GM12878 (cell line): ENCODE results near the gene CD52. TPM values are rescaled to one million over a fixed set of nuclear protein-coding genes. Genes with fewer than 3 reads are reported as not detected.

ENCODE experiments used
- ATAC-seq: fragments of 200-7000 bp; cut with Tn5 transposase; 3 replicates; pipeline ENCODE4 v1.9.1; 2020; ENCODE audit warnings: mild to moderate bottlenecking, moderate library complexity
- BruUV-seq: library from RNA; stranded (reverse); fragments of 400-500 nt; replicated peaks from 2 replicates; lab custom pipeline; 2021; lab: Mats Ljungman, UMichigan
- CTCF ChIA-PET: fragments of 300-600 bp; sonication (Branson Sonifier 250); formaldehyde crosslinking; extraction: SDS; loops from one replicate; lab custom pipeline; 2021; ENCODE audit warnings: inconsistent platforms; lab: Yijun Ruan, JAX
- POLR2A ChIA-PET: fragments of 350-600 bp; formaldehyde crosslinking; extraction: SDS; loops from one replicate; lab custom pipeline; 2021; ENCODE audit warnings: inconsistent platforms; lab: Charles Lee
- RAD21 ChIA-PET: fragments of 300-600 bp; sonication (Branson Sonifier 250); formaldehyde crosslinking; loops from one replicate; lab custom pipeline; 2023; ENCODE audit warnings: antibody characterized with exemption; ENCODE audit not compliant: unreplicated experiment; lab: Charles Lee
- SMC1A ChIA-PET: fragments of 300-600 bp; sonication (Branson Sonifier 250); formaldehyde crosslinking; loops from one replicate; lab custom pipeline; 2023; ENCODE audit not compliant: unreplicated experiment, uncharacterized antibody; lab: Charles Lee
- DNase-seq: peaks from one replicate; pipeline ENCODE4 v3.0.0-alpha.2; 2011; ENCODE audit warnings: low read depth, low spot score
- FAIRE-seq: peaks from 3 replicates; lab custom pipeline; 2011; peaks lifted over from hg19 to GRCh38; lab: Jason Lieb, UNC
- H2AFZ ChIP-seq: 2 replicates; pipeline ENCODE4 v1.6.0; 2011; ENCODE audit warnings: low read depth, low read length, control low read depth; ENCODE audit not compliant: control insufficient read depth
- H3K27ac ChIP-seq: 2 replicates; pipeline ENCODE4 v1.5.1; 2011; ENCODE audit warnings: control low read depth; ENCODE audit not compliant: control insufficient read depth, insufficient read depth
- H3K27me3 ChIP-seq, 2 experiments: replicated peaks in 1 of 2; 2 replicates each; pipeline versions ENCODE4 v1.6.0 to v1.6.1; 2011; ENCODE audit warnings: low read length in 1 of 2; ENCODE audit not compliant: control insufficient read depth in 2 of 2, insufficient read depth in 2 of 2
- H3K36me3 ChIP-seq, 2 experiments: 2 replicates each; pipeline ENCODE4 v1.5.1; 2011; ENCODE audit warnings: low read length in 1 of 2; ENCODE audit not compliant: control insufficient read depth in 2 of 2, insufficient read depth in 2 of 2
- H3K4me1 ChIP-seq: 2 replicates; pipeline ENCODE4 v1.6.1; 2011; ENCODE audit warnings: mild to moderate bottlenecking, low read length, moderate library complexity, mixed read lengths; ENCODE audit not compliant: control insufficient read depth, insufficient read depth
- H3K4me2 ChIP-seq: 2 replicates; pipeline ENCODE4 v1.6.0; 2011; ENCODE audit warnings: control low read depth; ENCODE audit not compliant: control insufficient read depth, insufficient read depth
- H3K4me3 ChIP-seq: fragments of 200-600 bp; sonication (generic); 2 replicates; pipeline ENCODE4 v1.5.1; 2016
- H3K79me2 ChIP-seq: 2 replicates; pipeline ENCODE4 v1.6.0; 2011; ENCODE audit warnings: low read length; ENCODE audit not compliant: control insufficient read depth, insufficient read depth
- H3K9ac ChIP-seq: 2 replicates; pipeline ENCODE4 v1.8.0; 2011; ENCODE audit warnings: low read length, control low read depth, mixed read lengths; ENCODE audit not compliant: control insufficient read depth, insufficient read depth
- H3K9me3 ChIP-seq: replicated peaks from 3 replicates; pipeline ENCODE4 v1.5.1; 2011; ENCODE audit warnings: mild to moderate bottlenecking, low read length; ENCODE audit not compliant: control insufficient read depth, insufficient read depth
- H4K20me1 ChIP-seq: 2 replicates; pipeline ENCODE4 v1.6.0; 2011; ENCODE audit not compliant: control insufficient read depth, insufficient read depth
- CBX5 ChIP-seq: sonication (generic); IDR thresholded peaks from 2 replicates; pipeline ENCODE4 v1.6.1; 2016; ENCODE audit warnings: low read depth, moderate library complexity, mild to moderate bottlenecking, inconsistent platforms
- ESRRA ChIP-seq: IDR thresholded peaks from 2 replicates; pipeline ENCODE4 v1.6.1; 2012; ENCODE audit warnings: mild to moderate bottlenecking, low read length, improper control_type of control experiment
- MTA2 ChIP-seq: fragments of 450-650 bp; IDR thresholded peaks from 2 replicates; pipeline ENCODE4 v1.6.1; 2016; ENCODE audit warnings: low read depth, mild to moderate bottlenecking, moderate library complexity
- NBN ChIP-seq: fragments of 450-650 bp; IDR thresholded peaks from 2 replicates; pipeline ENCODE4 v1.6.1; 2016
- PBX3 ChIP-seq: IDR thresholded peaks from 2 replicates; pipeline ENCODE4 v1.6.1; 2011; ENCODE audit warnings: mild to moderate bottlenecking, low read depth, low read length, moderate library complexity; ENCODE audit not compliant: insufficient replicate concordance
- WGBS: methylation state at CpG from one replicate; pipeline ENCODE4 v1.1.6; 2016; ENCODE audit warnings: low lambda C conversion rate; ENCODE audit not compliant: insufficient replicate concordance, insufficient coverage; ENCODE audit errors: missing lambda C conversion rate; 5-methylcytosine and 5-hydroxymethylcytosine counted together
- in situ Hi-C: fragments of 300-500 bp; cut with MboI; formaldehyde crosslinking; loops from 9 replicates; pipeline ENCODE4 v1.14.3; 2018; ENCODE audit warnings: mixed read lengths
- intact Hi-C: fragments of 100-400 bp; cut with micrococcal nuclease; formaldehyde crosslinking; loops from one replicate; pipeline ENCODE4 v1.14.2; 2022; ENCODE audit not compliant: unreplicated experiment
- polyA plus RNA-seq, 11 experiments: library from polyadenylated mRNA; depleted of rRNA in 4 of 11; unstranded in 6 of 11; stranded (reverse) in 5 of 11; fragments of >200 nt; fragmentation: Nextera tagmentation in 4 of 11; fragmentation: Illumina TruSeq in 1 of 11; extraction: Ambion mirVana in 4 of 11; extraction: Trizol in 1 of 11; gene quantifications; 1 replicate in 1 of 11; 2 replicates in 10 of 11; pipeline versions ENCODE4 v1.2.1 to v1.2.3, GENCODE V29; 2011 to 2016; ENCODE audit warnings: inconsistent platforms in 2 of 11, missing spikeins in 2 of 11, low read depth in 1 of 11
- total RNA-seq, 4 experiments: library from RNA; depleted of rRNA in 3 of 4; stranded (reverse); fragments of >200 nt in 3 of 4; fragmentation: Illumina TruSeq in 1 of 4; extraction: Trizol in 1 of 4; gene quantifications; 2 replicates each; pipeline versions ENCODE4 v1.2.1 to v1.2.3, GENCODE V29; 2013 to 2021

CD52 gene
- total and polyA plus RNA-seq, 10 of the 15 experiments (the other 5 are each of a cell fraction or from before 2014, with no cell fraction given), result 237 to 2,736 (median 532) TPM

- no peak for TF ChIP-seq PBX3
- TF ChIP-seq CBX5, result peak; percentile 77; the same call in 1 of the 2 replicates
- TF ChIP-seq MTA2, result no peak
- no peak for TF ChIP-seq ESRRA
- TF ChIP-seq NBN, result no peak
- TF ChIP-seq, all 136 proteins: peak for 1
- Histone ChIP-seq H3K9ac (no peak overlapping the region), H3K4me1 (no peaks in the 10 kb centered on the region), H3K27me3 (no peaks in the 10 kb centered on the region), H4K20me1 (no peaks in the 10 kb centered on the region), H2AFZ (no peak overlapping the region), H3K4me3 (no peak overlapping the region), H3K9me3 (peaks cover 6% of the 10 kb centered on the region; the same call in 2 of the 3 replicates), H3K36me3 (peaks cover 11 to 17% of the 10 kb centered on the region in 2 experiments), H3K79me2 (no peaks in the 10 kb centered on the region), H3K27ac (no peak overlapping the region), H3K4me2 (no peak overlapping the region)
- intact Hi-C loops (no loop called here), in situ Hi-C loops (no loop called here)
- FAIRE-seq (no peak), DNase-seq (no peak), ATAC-seq (no peak)
- ChIA-PET SMC1A (no interaction called here), POLR2A (interaction anchor here (0.6 kb wide), 1 partner anchor 139 kb away, joined by 4 read pairs; no protein-coding TSS in a partner anchor), CTCF (interaction anchor here (1.7 kb wide), 1 partner anchor 53 kb away, joined by 6 read pairs; no protein-coding TSS in a partner anchor), RAD21 (interaction anchor here (0.9 kb wide), 1 partner anchor 53 kb away, joined by 4 read pairs; no protein-coding TSS in a partner anchor)
- no TSS peak for BruUV-seq
- 97% methylated on average over 4 of the region's 4 CpGs for WGBS
Observed at GRCh38 chr1:26269198-26269550, 48.6 kb upstream of the CD52 start.
